Measurements from ENCODE around the gene RPIA. TPM values are rescaled to one million over a fixed set of nuclear protein-coding genes. Genes with fewer than 3 reads are reported as not detected.
A peak's percentile ranks its signal among the peaks of the same experiment; 100 is the strongest.

The RPIA gene
- total RNA-seq, 5 donors from 2014 or later (not counting 1 experiment from before 2014, with no cell fraction given): 23.6 to 30.3 (median 24.0) TPM

DNA sequence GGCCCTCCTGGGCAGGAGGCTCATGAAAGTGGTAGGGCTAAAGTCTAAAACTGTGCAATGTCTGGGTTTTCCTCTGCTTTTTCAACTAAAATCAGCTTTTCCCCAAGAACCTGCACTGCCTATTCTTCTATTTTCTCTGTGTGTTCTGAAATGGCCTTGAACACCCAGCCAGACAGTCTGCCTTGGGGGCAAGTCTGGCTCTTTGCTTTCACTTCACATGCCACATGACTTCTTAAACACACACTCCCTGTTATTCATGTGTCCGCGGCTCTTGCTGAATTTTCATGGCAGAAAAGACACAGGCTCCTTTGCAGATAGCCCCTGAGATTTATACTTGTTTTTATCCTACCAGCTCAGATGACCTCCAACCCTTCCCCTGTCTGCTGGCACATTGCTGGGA is 10.6 kb upstream of the RPIA start:
- Mint-ChIP-seq H3K9me3 (peaks cover 7 to 13% (median 12%) of the 10 kb centered on the region in 3 donors), H3K27ac (no peak overlapping the region), H3K4me1 (no peaks in the 10 kb centered on the region), H3K27me3 (no peaks in the 10 kb centered on the region), H3K36me3 (peaks cover 17% of the 10 kb centered on the region), H3K4me3 (no peak overlapping the region)
- H3K36me3 ChIP-seq (ENCODE audit: control insufficient read depth in 2 of 2, extremely low read depth in 1 of 2, insufficient read depth in 1 of 2, low read length in 1 of 2): no peaks in the 10 kb centered on the region
- no peaks in the 10 kb centered on the region for H3K4me1 ChIP-seq (ENCODE audit: control insufficient read depth in 1 of 2, extremely low read depth in 1 of 2, insufficient read depth in 2 of 2, low read length in 2 of 2)
- ChIA-PET CTCF (interaction anchor here in 1 of 2 donors (0.6 to 1.1 kb wide), 2 partner anchors 9 to 95 kb away, joined by 4 to 7 read pairs; no protein-coding TSS in a partner anchor), POLR2A (interaction anchor here in 1 of 2 donors (0.6 kb wide), 1 partner anchor 11 kb away, joined by 4 read pairs; no protein-coding TSS in a partner anchor)
- DNase-seq (no peak), ATAC-seq (replicated peaks in 1 of 4) (no peak)
- no peak overlapping the region for H3K4me3 ChIP-seq (ENCODE audit: control insufficient read depth in 1 of 2, extremely low read depth in 1 of 2, low read length in 1 of 2)
- H3K27ac ChIP-seq (ENCODE audit: low read length): no peak overlapping the region
- 100% methylated on average over 2 of the region's 2 CpGs for WGBS (ENCODE audit: insufficient coverage)
- no peaks in the 10 kb centered on the region for H3K27me3 ChIP-seq (replicated peaks in 1 of 2; ENCODE audit: control insufficient read depth in 2 of 2, extremely low read depth in 1 of 2, insufficient read depth in 2 of 2, low read length in 1 of 2)
- H3K9me3 ChIP-seq: no peaks in the 10 kb centered on the region

DNA sequence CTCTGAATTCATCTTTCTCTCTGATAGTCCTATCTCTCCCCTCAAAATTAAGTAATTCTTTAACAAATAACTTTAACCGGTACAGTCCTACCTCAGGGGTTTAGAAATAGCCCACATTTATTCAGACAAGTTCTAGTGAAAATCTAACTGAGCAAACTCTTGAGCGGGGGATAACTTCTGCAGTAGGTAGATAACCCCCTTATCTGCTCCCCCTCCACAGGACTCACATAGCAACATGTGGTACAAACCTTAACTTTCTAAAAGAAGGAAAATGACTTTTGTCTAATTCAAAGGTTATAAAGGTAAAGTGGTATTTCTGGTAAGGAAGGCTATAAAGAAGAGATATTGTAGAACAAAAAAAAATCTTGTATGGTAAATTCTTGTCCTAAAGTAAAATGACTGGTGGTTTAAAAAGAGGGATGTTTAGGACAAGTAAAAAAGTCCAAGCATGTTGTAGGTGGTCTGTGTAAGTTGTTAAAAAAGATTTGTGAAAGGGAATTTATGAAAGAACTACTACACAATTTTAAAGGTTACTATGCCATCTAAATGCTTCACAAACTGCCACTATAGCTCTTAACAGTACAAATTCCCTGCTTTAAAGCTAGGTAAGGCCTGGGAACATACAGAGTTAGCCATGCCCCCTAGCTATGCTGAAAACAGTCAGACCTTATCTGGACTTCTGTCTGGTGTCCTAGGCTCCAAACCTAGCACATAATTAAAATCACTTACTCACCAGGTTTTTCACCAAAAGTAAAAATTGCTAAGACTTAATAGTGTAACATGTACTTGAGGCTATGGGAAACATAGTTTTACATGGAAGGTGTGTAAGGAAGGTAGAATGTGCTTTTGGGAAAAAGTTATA is 8.1 kb upstream of the RPIA start:
- H3K4me3 ChIP-seq (ENCODE audit: control insufficient read depth in 1 of 2, extremely low read depth in 1 of 2, low read length in 1 of 2): no peak overlapping the region
- H3K27me3 ChIP-seq (replicated peaks in 1 of 2; ENCODE audit: control insufficient read depth in 2 of 2, extremely low read depth in 1 of 2, insufficient read depth in 2 of 2, low read length in 1 of 2): no peaks in the 10 kb centered on the region
- POLR2A ChIA-PET: no interaction called here
- Mint-ChIP-seq H3K4me3 (no peak overlapping the region), H3K27ac (no peak overlapping the region), H3K27me3 (no peaks in the 10 kb centered on the region), H3K4me1 (no peaks in the 10 kb centered on the region), H3K36me3 (peaks cover 30% of the 10 kb centered on the region), H3K9me3 (peaks cover 10 to 13% (median 12%) of the 10 kb centered on the region in 3 donors)
- CTCF ChIA-PET: interaction anchor here in 1 of 2 donors (1.3 kb wide), 1 partner anchor 11 kb away, joined by 3 read pairs; no protein-coding TSS in a partner anchor
- no peak for ATAC-seq (replicated peaks in 1 of 4)
- H3K36me3 ChIP-seq (ENCODE audit: control insufficient read depth in 2 of 2, extremely low read depth in 1 of 2, insufficient read depth in 1 of 2, low read length in 1 of 2): no peaks in the 10 kb centered on the region
- no peak overlapping the region for H3K27ac ChIP-seq (ENCODE audit: low read length)
- no CpG with 5 or more reads among the region's 2 CpGs for WGBS (ENCODE audit: insufficient coverage)
- no peak for DNase-seq
- no peaks in the 10 kb centered on the region for H3K9me3 ChIP-seq
- no peaks in the 10 kb centered on the region for H3K4me1 ChIP-seq (ENCODE audit: control insufficient read depth in 1 of 2, extremely low read depth in 1 of 2, insufficient read depth in 2 of 2, low read length in 2 of 2)

DNA sequence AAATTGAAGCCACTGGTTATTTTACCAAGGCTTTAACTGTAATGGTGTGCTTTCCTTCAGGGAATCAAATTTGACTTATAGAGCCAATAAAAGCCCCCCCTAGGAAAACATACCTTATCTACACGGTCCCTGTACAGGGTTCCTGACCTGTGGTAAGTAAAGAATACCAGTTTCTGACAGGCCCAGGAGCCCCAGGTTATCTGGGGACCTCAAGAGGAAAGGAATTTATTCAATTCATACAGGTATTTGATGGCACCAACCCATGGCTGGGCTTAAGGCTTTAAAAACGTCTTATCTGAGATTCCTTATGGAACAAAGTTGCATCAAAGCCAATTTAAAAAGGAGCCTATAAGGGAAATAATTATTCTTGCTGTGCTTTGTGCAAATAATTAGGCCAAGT is 7.0 kb upstream of the RPIA start:
- H3K4me1 ChIP-seq (ENCODE audit: control insufficient read depth in 1 of 2, extremely low read depth in 1 of 2, insufficient read depth in 2 of 2, low read length in 2 of 2): no peaks in the 10 kb centered on the region
- no peak for ATAC-seq (replicated peaks in 1 of 4)
- POLR2A ChIA-PET: no interaction called here

DNA sequence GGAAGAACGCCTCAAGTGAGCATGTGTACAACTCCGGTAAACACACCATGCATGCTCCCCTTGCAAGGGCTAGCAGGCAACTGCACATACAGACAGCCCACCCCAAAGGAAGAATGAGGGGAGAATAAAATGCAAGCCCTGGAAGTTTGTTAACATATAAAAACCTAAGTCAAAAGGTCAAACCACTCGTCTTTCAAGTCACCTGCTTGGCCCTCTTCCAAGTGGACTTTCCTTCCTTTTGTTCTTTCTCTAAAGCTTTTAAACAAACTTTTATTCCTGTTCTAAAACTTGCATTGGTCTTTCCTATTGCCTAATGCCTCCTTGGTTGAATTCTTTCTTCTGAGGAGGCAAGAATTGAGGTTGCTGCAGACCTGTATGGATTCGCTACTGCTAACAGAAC is 5.2 kb upstream of the RPIA start:
- Mint-ChIP-seq H3K27ac (no peak overlapping the region), H3K36me3 (peaks cover 27% of the 10 kb centered on the region), H3K4me1 (peaks cover 11 to 20% (median 14%) of the 10 kb centered on the region in 3 donors), H3K27me3 (no peaks in the 10 kb centered on the region), H3K4me3 (no peak overlapping the region), H3K9me3 (peaks cover 10 to 13% (median 12%) of the 10 kb centered on the region in 3 donors)
- DNase-seq: no peak
- ChIA-PET POLR2A (no interaction called here), CTCF (no interaction called here)
- Histone ChIP-seq H3K27ac (ENCODE audit: low read length) (no peak overlapping the region), H3K4me1 (ENCODE audit: control insufficient read depth in 1 of 2, extremely low read depth in 1 of 2, insufficient read depth in 2 of 2, low read length in 2 of 2) (peaks cover 6 to 11% of the 10 kb centered on the region in 2 experiments), H3K9me3 (no peaks in the 10 kb centered on the region), H3K4me3 (ENCODE audit: control insufficient read depth in 1 of 2, extremely low read depth in 1 of 2, low read length in 1 of 2) (no peak overlapping the region), H3K36me3 (ENCODE audit: control insufficient read depth in 2 of 2, extremely low read depth in 1 of 2, insufficient read depth in 1 of 2, low read length in 1 of 2) (no peaks in the 10 kb centered on the region), H3K27me3 (replicated peaks in 1 of 2; ENCODE audit: control insufficient read depth in 2 of 2, extremely low read depth in 1 of 2, insufficient read depth in 2 of 2, low read length in 1 of 2) (no peaks in the 10 kb centered on the region)
- ATAC-seq (replicated peaks in 1 of 4): no peak
- 100% methylated on average over 1 of the region's 4 CpGs for WGBS (ENCODE audit: insufficient coverage)

More for the DNA sequence above, 7.0 kb upstream of the RPIA start:
- Histone ChIP-seq H3K4me3 (ENCODE audit: control insufficient read depth in 1 of 2, extremely low read depth in 1 of 2, low read length in 1 of 2) (no peak overlapping the region), H3K9me3 (no peaks in the 10 kb centered on the region), H3K36me3 (ENCODE audit: control insufficient read depth in 2 of 2, extremely low read depth in 1 of 2, insufficient read depth in 1 of 2, low read length in 1 of 2) (no peaks in the 10 kb centered on the region), H3K27me3 (replicated peaks in 1 of 2; ENCODE audit: control insufficient read depth in 2 of 2, extremely low read depth in 1 of 2, insufficient read depth in 2 of 2, low read length in 1 of 2) (no peaks in the 10 kb centered on the region), H3K27ac (ENCODE audit: low read length) (no peak overlapping the region)
- no peaks in the 10 kb centered on the region for H3K27me3 Mint-ChIP-seq
- H3K27ac Mint-ChIP-seq: no peak overlapping the region
- DNase-seq: no peak
- H3K4me3 Mint-ChIP-seq: no peak overlapping the region
- CTCF ChIA-PET: no interaction called here
- no CpG with 5 or more reads among the region's 2 CpGs for WGBS (ENCODE audit: insufficient coverage)
- peaks cover 30% of the 10 kb centered on the region for H3K36me3 Mint-ChIP-seq
- peaks cover 0 to 3% (median 2%) of the 10 kb centered on the region in 3 donors for H3K4me1 Mint-ChIP-seq
- H3K9me3 Mint-ChIP-seq: peaks cover 10 to 13% (median 12%) of the 10 kb centered on the region in 3 donors

DNA sequence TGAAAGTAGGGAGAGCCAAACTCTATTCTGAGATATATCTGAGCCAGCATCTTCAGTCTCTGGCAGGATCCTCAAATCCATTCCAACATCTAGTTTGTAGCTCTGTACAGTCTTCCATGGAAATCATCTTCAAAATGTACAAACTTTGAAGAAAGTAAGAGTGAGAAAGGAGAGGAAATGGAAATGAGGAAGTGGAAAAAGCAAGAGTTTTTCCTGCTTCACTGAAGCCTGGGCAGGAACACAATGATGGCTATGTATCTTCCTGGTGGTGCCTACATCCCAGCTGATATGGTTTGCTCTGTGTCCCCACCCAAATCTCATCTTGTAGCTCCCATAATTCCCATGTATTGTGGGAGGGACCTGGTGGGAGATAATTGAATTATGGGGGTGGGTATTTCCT is 4.1 kb upstream of the RPIA start:
- no peak overlapping the region for H3K27ac Mint-ChIP-seq
- no peaks in the 10 kb centered on the region for H3K27me3 Mint-ChIP-seq
- H3K4me3 Mint-ChIP-seq: no peak overlapping the region
- H3K36me3 ChIP-seq (ENCODE audit: control insufficient read depth in 2 of 2, extremely low read depth in 1 of 2, insufficient read depth in 1 of 2, low read length in 1 of 2): no peaks in the 10 kb centered on the region
- no peak for DNase-seq
- POLR2A ChIA-PET: no interaction called here
- peaks cover 6 to 17% of the 10 kb centered on the region in 2 experiments for H3K4me1 ChIP-seq (ENCODE audit: control insufficient read depth in 1 of 2, extremely low read depth in 1 of 2, insufficient read depth in 2 of 2, low read length in 2 of 2)
- peaks cover 18 to 28% (median 20%) of the 10 kb centered on the region in 3 donors for H3K4me1 Mint-ChIP-seq
- no peak overlapping the region for H3K4me3 ChIP-seq (ENCODE audit: control insufficient read depth in 1 of 2, extremely low read depth in 1 of 2, low read length in 1 of 2)
- ATAC-seq (replicated peaks in 1 of 4): no peak
- peaks cover 27% of the 10 kb centered on the region for H3K36me3 Mint-ChIP-seq
- no peak overlapping the region for H3K27ac ChIP-seq (ENCODE audit: low read length)
- H3K27me3 ChIP-seq (replicated peaks in 1 of 2; ENCODE audit: control insufficient read depth in 2 of 2, extremely low read depth in 1 of 2, insufficient read depth in 2 of 2, low read length in 1 of 2): no peaks in the 10 kb centered on the region
- CTCF ChIA-PET: no interaction called here
- peaks cover 10 to 13% (median 12%) of the 10 kb centered on the region in 3 donors for H3K9me3 Mint-ChIP-seq
- no peaks in the 10 kb centered on the region for H3K9me3 ChIP-seq

DNA sequence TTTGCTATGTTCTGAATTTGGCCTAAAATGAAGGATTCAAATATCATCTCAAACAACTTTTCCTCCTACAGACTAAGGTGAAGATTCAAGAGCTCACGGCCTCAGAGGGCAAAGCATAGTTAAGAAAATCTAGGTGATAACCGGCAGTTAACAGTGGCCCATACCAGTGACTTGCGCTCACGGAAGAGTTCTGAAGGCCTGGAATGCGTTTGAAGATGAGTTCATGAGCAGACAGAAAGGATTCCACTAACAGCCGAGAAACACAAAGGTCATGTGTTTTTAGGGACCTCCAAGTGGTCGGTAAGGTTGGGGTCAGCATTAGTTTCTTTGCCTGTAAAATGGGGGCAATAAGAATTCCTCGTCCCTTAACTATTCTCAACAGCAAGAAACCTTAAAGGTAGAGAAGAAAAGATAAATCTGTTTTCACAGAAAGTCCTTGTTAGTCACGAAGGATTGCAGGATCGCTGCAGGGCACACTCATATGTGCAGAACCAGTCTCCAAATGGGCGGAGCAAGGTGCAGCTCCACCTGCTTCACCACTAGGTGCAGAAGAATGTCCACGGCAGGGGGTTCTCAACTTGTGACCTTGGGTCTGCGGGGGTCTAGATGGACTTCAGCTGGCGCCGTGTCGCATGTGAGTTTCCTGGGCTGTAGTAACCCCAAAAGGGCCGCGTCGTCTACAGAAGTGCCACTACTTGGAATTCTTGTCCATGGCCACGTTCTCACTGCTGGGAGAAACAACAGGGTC is 708 bp upstream of the RPIA start:
- DNase-seq: peak in 26 of 35 experiments; percentile 1 to 64 (median 37)
- H3K9me3 Mint-ChIP-seq: peaks cover 0 to 3% (median 0%) of the 10 kb centered on the region in 3 donors
- H3K36me3 ChIP-seq (ENCODE audit: control insufficient read depth in 2 of 2, extremely low read depth in 1 of 2, insufficient read depth in 1 of 2, low read length in 1 of 2): no peaks in the 10 kb centered on the region
- no peaks in the 10 kb centered on the region for H3K27me3 Mint-ChIP-seq
- H3K36me3 Mint-ChIP-seq: peaks cover 13% of the 10 kb centered on the region
- H3K27ac Mint-ChIP-seq: peak overlapping the region; percentile 82 to 94
- ATAC-seq (replicated peaks in 1 of 4): peak; percentile 18 to 27 (median 22)
- peak overlapping the region; percentile 60 for H3K27ac ChIP-seq (ENCODE audit: low read length)
- H3K27me3 ChIP-seq (replicated peaks in 1 of 2; ENCODE audit: control insufficient read depth in 2 of 2, extremely low read depth in 1 of 2, insufficient read depth in 2 of 2, low read length in 1 of 2): no peaks in the 10 kb centered on the region
- H3K4me1 ChIP-seq (ENCODE audit: control insufficient read depth in 1 of 2, extremely low read depth in 1 of 2, insufficient read depth in 2 of 2, low read length in 2 of 2): peaks cover 13 to 24% of the 10 kb centered on the region in 2 experiments
- 32% methylated on average over 17 of the region's 20 CpGs for WGBS (ENCODE audit: insufficient coverage)
- H3K4me3 Mint-ChIP-seq: peak overlapping the region; percentile 93 to 96 (median 95)
- H3K9me3 ChIP-seq: no peaks in the 10 kb centered on the region
- H3K4me3 ChIP-seq (ENCODE audit: control insufficient read depth in 1 of 2, extremely low read depth in 1 of 2, low read length in 1 of 2): peak overlapping the region; percentile 70 to 99
- CTCF ChIA-PET: interaction anchor here in 1 of 2 donors (1.1 to 1.6 kb wide), 3 partner anchors 20 to 49 kb away, joined by 3 read pairs; no protein-coding TSS in a partner anchor
- peaks cover 49 to 59% (median 54%) of the 10 kb centered on the region in 3 donors for H3K4me1 Mint-ChIP-seq
- POLR2A ChIA-PET: interaction anchor here in 1 of 2 donors (0.7 kb wide), 1 partner anchor 27 kb away, joined by 3 read pairs; no protein-coding TSS in a partner anchor
